Thymus (tissue), 11 donors: Measurements from ENCODE around the gene WNT6. TPM values are rescaled to one million over a fixed set of nuclear protein-coding genes. Genes with fewer than 3 reads are reported as not detected.

Source experiments
- DNase-seq, 9 donors: peaks; one replicate each; pipeline ENCODE4 v3.0.0-alpha.2; 2013; ENCODE audit warnings: low spot score in 9 of 9, low read depth in 6 of 9, missing footprints in 1 of 9
- H3K27ac ChIP-seq, 2 donors: one replicate each; pipeline ENCODE4 v1.5.1; 2013; ENCODE audit warnings: control low read depth in 1 of 2, low read depth in 1 of 2, low read length in 1 of 2, mild to moderate bottlenecking in 1 of 2, moderate library complexity in 1 of 2
- H3K27me3 ChIP-seq, 2 donors: one replicate each; pipeline ENCODE4 v1.5.1; 2013; ENCODE audit warnings: low read length in 1 of 2; ENCODE audit not compliant: control insufficient read depth in 2 of 2, insufficient read depth in 1 of 2
- H3K36me3 ChIP-seq, 2 donors: one replicate each; pipeline ENCODE4 v1.5.1; 2013; ENCODE audit warnings: low read length in 1 of 2, mild to moderate bottlenecking in 1 of 2, moderate library complexity in 1 of 2; ENCODE audit not compliant: control insufficient read depth in 2 of 2, insufficient read depth in 2 of 2
- H3K4me1 ChIP-seq, 2 donors: one replicate each; pipeline ENCODE4 v1.5.1; 2013; ENCODE audit warnings: low read length in 2 of 2; ENCODE audit not compliant: control insufficient read depth in 2 of 2, insufficient read depth in 2 of 2
- H3K4me3 ChIP-seq, 2 donors: one replicate each; pipeline ENCODE4 v1.5.1; 2013; ENCODE audit warnings: low read length in 2 of 2, control low read depth in 1 of 2, mild to moderate bottlenecking in 1 of 2
- H3K9me3 ChIP-seq, 2 donors: one replicate each; pipeline ENCODE4 v1.5.1; 2013; ENCODE audit warnings: low read length in 1 of 2, mild to moderate bottlenecking in 1 of 2; ENCODE audit not compliant: control insufficient read depth in 2 of 2, insufficient read depth in 1 of 2
- WGBS: extraction: QIAGEN DNeasy Blood & Tissue Kit; methylation state at CpG from one replicate; pipeline ENCODE4 v1.1.7; 2013; 5-methylcytosine and 5-hydroxymethylcytosine counted together
- polyA plus RNA-seq: library from polyadenylated mRNA; stranded (reverse); fragments of 200-250 nt; gene quantifications from one replicate; pipeline ENCODE4 v1.2.3, GENCODE V29; 2013
- total RNA-seq: library from RNA; stranded (reverse); fragments of 120-200 nt; gene quantifications from one replicate; pipeline ENCODE4 v1.2.4, GENCODE V29; 2013
- donor health status: healthy.

The WNT6 gene
- total and polyA plus RNA-seq, 2 donors = 0.14 to 0.34 TPM

DNA sequence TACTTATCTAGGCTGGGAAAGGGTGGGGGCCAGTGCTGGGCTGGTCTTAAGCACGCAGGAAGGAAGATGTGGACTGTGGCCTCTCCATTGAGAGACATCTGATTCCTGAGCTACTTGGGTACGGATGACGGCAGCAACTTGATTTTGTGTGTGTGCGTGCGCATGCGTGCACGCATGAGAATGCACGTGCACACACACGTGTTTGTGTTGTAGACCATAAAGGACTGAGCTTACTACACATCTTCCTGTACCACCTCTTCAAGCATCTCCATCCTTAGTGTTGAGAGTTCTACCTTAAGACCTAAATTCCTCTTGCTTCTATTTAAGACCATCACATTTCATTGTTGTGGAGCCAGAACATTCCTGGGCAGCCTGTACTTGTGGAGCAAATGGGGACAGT, 9.5 kb downstream of the WNT6 start:
- Histone ChIP-seq H3K9me3 (no peaks in the 10 kb centered on the region), H3K36me3 (no peaks in the 10 kb centered on the region), H3K4me1 (peaks cover 0 to 5% of the 10 kb centered on the region in 2 donors), H3K4me3 (no peak overlapping the region), H3K27ac (no peak overlapping the region), H3K27me3 (peaks cover 50 to 96% of the 10 kb centered on the region in 2 donors)
- 92% methylated on average over 9 of the region's 9 CpGs for WGBS
- DNase-seq = no peak

DNA sequence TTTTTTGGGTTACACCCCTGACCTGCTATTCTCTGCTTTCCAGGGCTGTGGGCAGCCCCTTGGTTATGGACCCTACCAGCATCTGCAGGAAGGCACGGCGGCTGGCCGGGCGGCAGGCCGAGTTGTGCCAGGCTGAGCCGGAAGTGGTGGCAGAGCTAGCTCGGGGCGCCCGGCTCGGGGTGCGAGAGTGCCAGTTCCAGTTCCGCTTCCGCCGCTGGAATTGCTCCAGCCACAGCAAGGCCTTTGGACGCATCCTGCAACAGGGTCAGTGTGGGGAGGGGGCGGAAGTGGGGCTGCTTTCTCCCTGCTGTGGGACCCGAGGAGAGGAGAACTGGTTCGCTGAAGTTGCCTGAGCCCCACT, 11.4 kb downstream of the WNT6 start:
- no peak overlapping the region for H3K27ac ChIP-seq
- no peaks in the 10 kb centered on the region for H3K36me3 ChIP-seq
- WGBS = 3% methylated on average over 18 of the region's 18 CpGs
- H3K9me3 ChIP-seq = no peaks in the 10 kb centered on the region
- DNase-seq = no peak
- no peak overlapping the region for H3K4me3 ChIP-seq
- H3K27me3 ChIP-seq = peaks cover 63 to 97% of the 10 kb centered on the region in 2 donors
- H3K4me1 ChIP-seq = peaks cover 0 to 5% of the 10 kb centered on the region in 2 donors

- Histone ChIP-seq H3K9me3 (no peaks in the 10 kb centered on the region), H3K36me3 (no peaks in the 10 kb centered on the region), H3K27ac (no peak overlapping the region), H3K4me1 (peaks cover 0 to 5% of the 10 kb centered on the region in 2 donors), H3K4me3 (no peak overlapping the region), H3K27me3 (peaks cover 66 to 97% of the 10 kb centered on the region in 2 donors)
- DNase-seq = no peak
- WGBS = 4% methylated on average over 60 of the region's 60 CpGs
Measured at GRCh38 chr2:218871345-218872302, 12.0 kb downstream of the WNT6 start.

- 19% methylated on average over 22 of the region's 22 CpGs for WGBS
Measured at GRCh38 chr2:218872645-218873358, 13.2 kb downstream of the WNT6 start.

GRCh38 chr2:218873359-218874194, 14.0 kb downstream of the WNT6 start:
- WGBS = 7% methylated on average over 86 of the region's 86 CpGs
- peaks cover 0 to 11% of the 10 kb centered on the region in 2 donors for H3K4me1 ChIP-seq
- H3K4me3 ChIP-seq = no peak overlapping the region
- H3K9me3 ChIP-seq = no peaks in the 10 kb centered on the region
- peaks cover 70 to 97% of the 10 kb centered on the region in 2 donors for H3K27me3 ChIP-seq
- H3K27ac ChIP-seq = no peak overlapping the region
- DNase-seq = no peak
- no peaks in the 10 kb centered on the region for H3K36me3 ChIP-seq

More at GRCh38 chr2:218872645-218873358, 13.2 kb downstream of the WNT6 start:
- H3K4me1 ChIP-seq = peaks cover 0 to 11% of the 10 kb centered on the region in 2 donors
- H3K27ac ChIP-seq = no peak overlapping the region
- no peak for DNase-seq
- no peaks in the 10 kb centered on the region for H3K36me3 ChIP-seq
- no peak overlapping the region for H3K4me3 ChIP-seq
- peaks cover 68 to 97% of the 10 kb centered on the region in 2 donors for H3K27me3 ChIP-seq
- H3K9me3 ChIP-seq = no peaks in the 10 kb centered on the region

- peaks cover 61 to 98% of the 10 kb centered on the region in 2 donors for H3K27me3 ChIP-seq
- no peak for DNase-seq
- H3K4me1 ChIP-seq = peaks cover 8 to 26% of the 10 kb centered on the region in 2 donors
- 44% methylated on average over 2 of the region's 2 CpGs for WGBS
- no peak overlapping the region for H3K27ac ChIP-seq
- H3K36me3 ChIP-seq = no peaks in the 10 kb centered on the region
- H3K9me3 ChIP-seq = peaks cover 0 to 5% of the 10 kb centered on the region in 2 donors
- no peak overlapping the region for H3K4me3 ChIP-seq
Measured at GRCh38 chr2:218875692-218876246, 16.2 kb downstream of the WNT6 start.

- Histone ChIP-seq H3K27me3 (peaks cover 61 to 98% of the 10 kb centered on the region in 2 donors), H3K9me3 (peaks cover 0 to 5% of the 10 kb centered on the region in 2 donors), H3K36me3 (no peaks in the 10 kb centered on the region), H3K27ac (no peak overlapping the region), H3K4me3 (no peak overlapping the region), H3K4me1 (peaks cover 10 to 24% of the 10 kb centered on the region in 2 donors)
- 1% methylated on average over 3 of the region's 3 CpGs for WGBS
- peak in 6 of 9 donors; percentile 40 to 79 (median 58) for DNase-seq
Measured at GRCh38 chr2:218876562-218877219, 17.1 kb downstream of the WNT6 start.

GRCh38 chr2:218877331-218877730, 17.7 kb downstream of the WNT6 start:
- peaks cover 0 to 5% of the 10 kb centered on the region in 2 donors for H3K9me3 ChIP-seq
- no peak overlapping the region for H3K27ac ChIP-seq
- no peak overlapping the region for H3K4me3 ChIP-seq
- no peak for DNase-seq
- peaks cover 61 to 98% of the 10 kb centered on the region in 2 donors for H3K27me3 ChIP-seq
- H3K36me3 ChIP-seq = no peaks in the 10 kb centered on the region
- H3K4me1 ChIP-seq = peaks cover 10 to 24% of the 10 kb centered on the region in 2 donors
- 74% methylated on average over 6 of the region's 6 CpGs for WGBS
